Subcutaneous abdominal adipose tissue (tissue), 5 donors: ENCODE data around the gene RTP2.

ENCODE experiments used
- H3K27ac ChIP-seq: one replicate; pipeline ENCODE4 v1.7.0; 2013; ENCODE audit warnings: low read depth, mild to moderate bottlenecking, inconsistent platforms, low read length, moderate library complexity
- H3K27me3 ChIP-seq, 5 donors: one replicate each; pipeline ENCODE4 v1.7.0; 2013; ENCODE audit warnings: low read length in 5 of 5, inconsistent platforms in 1 of 5; ENCODE audit not compliant: control insufficient read depth in 5 of 5, insufficient read depth in 4 of 5
- H3K36me3 ChIP-seq, 5 donors: one replicate each; pipeline ENCODE4 v1.7.0; 2013; ENCODE audit warnings: low read length in 5 of 5; ENCODE audit not compliant: control insufficient read depth in 5 of 5, insufficient read depth in 5 of 5
- H3K4me1 ChIP-seq, 5 donors: one replicate each; pipeline ENCODE4 v1.7.0; 2013; ENCODE audit warnings: low read length in 5 of 5, mild to moderate bottlenecking in 3 of 5, moderate library complexity in 1 of 5; ENCODE audit not compliant: control insufficient read depth in 5 of 5, insufficient read depth in 5 of 5
- H3K4me3 ChIP-seq, 5 donors: one replicate each; pipeline ENCODE4 v1.7.0; 2013; ENCODE audit warnings: low read length in 5 of 5, low read depth in 1 of 5
- H3K9ac ChIP-seq, 5 donors: one replicate each; pipeline ENCODE4 v1.7.0; 2013; ENCODE audit warnings: low read length in 5 of 5, mild to moderate bottlenecking in 4 of 5, moderate library complexity in 3 of 5
- H3K9me3 ChIP-seq, 5 donors: one replicate each; pipeline ENCODE4 v1.7.0; 2013; ENCODE audit warnings: low read length in 5 of 5; ENCODE audit not compliant: control insufficient read depth in 5 of 5
- donor health status: healthy.
- donor health status: healthy.
- donor health status: healthy.
- donor health status: healthy.
- donor health status: healthy.

Gene RTP2

DNA sequence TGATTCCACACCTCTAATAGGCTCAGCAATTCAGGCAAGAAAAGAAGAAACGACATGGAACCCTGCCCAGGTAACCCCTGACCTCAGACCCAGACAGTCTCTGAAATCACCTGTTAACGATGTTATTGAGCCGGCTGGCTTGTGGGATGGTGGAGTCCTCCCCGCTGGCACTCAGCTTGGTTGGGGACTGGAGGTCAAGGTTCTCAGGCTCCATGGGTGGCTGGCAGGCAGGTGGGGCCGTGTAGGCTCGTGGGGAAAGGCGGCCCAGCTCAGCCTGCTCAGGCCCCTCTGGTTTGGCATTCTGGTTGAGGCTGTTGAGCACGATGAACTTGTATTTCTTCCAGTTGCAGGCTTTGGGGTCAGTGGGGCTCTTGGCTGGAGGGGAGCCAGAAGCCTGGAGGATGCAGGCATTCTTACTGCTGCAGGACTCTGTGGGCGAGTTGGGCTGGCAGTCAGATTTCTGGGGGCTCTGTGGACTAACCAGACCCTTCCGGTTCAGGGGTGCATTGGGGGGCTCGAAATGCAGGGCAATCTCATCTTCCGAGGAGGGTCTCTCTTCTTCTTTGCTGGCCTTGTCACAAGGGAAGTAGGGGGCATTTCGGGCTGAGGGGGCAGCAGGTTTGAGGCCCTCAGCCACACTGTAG is 26.7 kb upstream of the RTP2 start:
- Histone ChIP-seq H3K27me3 (no peaks in the 10 kb centered on the region), H3K9me3 (no peaks in the 10 kb centered on the region), H3K9ac (no peak overlapping the region), H3K36me3 (peaks cover 45 to 100% (median 99%) of the 10 kb centered on the region in 5 donors), H3K4me1 (peaks cover 0 to 32% (median 24%) of the 10 kb centered on the region in 5 donors), H3K27ac (peak overlapping the region; percentile 44), H3K4me3 (no peak overlapping the region)

DNA sequence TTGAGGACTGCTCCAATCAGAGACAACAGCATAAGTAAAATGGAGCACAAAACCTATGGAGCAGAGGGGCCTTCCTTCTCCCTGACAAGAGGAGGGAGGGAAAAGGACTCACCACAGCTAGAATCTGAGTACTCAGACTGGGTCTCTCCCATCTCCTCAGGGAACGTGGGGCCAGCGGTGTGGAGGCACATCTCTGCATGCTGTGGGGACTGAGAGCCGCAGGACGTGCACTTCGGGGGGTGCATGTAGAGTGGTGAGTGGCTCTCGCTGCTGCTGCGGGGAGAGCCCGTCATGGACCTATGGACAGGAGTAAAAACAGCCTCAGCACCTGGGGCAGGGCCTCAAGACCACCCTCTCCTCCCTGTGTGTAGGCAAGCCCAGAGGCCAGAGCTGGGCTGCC is 25.9 kb upstream of the RTP2 start:
- Histone ChIP-seq H3K36me3 (peaks cover 52 to 100% (median 99%) of the 10 kb centered on the region in 5 donors), H3K27ac (peak overlapping the region; percentile 44), H3K9me3 (no peaks in the 10 kb centered on the region), H3K4me3 (no peak overlapping the region), H3K9ac (no peak overlapping the region), H3K27me3 (no peaks in the 10 kb centered on the region), H3K4me1 (peaks cover 0 to 32% (median 24%) of the 10 kb centered on the region in 5 donors)

DNA sequence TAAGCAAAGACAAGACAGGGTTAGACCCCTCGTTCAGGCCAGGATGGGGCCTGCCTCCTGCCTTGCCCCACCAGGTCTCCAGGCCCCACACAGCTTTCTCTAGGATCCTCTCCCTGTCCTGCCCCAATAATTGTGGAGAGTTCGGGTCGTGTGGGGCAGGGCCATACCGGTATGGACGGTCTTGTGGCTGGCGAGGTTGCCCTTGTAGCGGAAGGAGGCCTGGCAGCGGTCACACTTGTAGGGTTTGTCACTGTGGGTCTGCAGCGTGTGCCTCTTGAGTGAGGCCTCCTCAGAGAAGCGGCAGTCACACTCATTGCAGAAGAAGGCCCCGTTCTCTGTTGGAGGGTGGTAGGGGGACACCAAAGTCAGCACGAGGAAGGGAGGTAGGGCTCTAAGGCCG is 24.2 kb upstream of the RTP2 start:
- Histone ChIP-seq H3K4me1 (peaks cover 0 to 29% (median 24%) of the 10 kb centered on the region in 5 donors), H3K9ac (peak overlapping the region in 2 of 5 donors; percentile 7 to 11), H3K27me3 (no peaks in the 10 kb centered on the region), H3K36me3 (peaks cover 52 to 97% (median 96%) of the 10 kb centered on the region in 5 donors), H3K27ac (peak overlapping the region; percentile 46), H3K9me3 (no peaks in the 10 kb centered on the region), H3K4me3 (no peak overlapping the region)

DNA sequence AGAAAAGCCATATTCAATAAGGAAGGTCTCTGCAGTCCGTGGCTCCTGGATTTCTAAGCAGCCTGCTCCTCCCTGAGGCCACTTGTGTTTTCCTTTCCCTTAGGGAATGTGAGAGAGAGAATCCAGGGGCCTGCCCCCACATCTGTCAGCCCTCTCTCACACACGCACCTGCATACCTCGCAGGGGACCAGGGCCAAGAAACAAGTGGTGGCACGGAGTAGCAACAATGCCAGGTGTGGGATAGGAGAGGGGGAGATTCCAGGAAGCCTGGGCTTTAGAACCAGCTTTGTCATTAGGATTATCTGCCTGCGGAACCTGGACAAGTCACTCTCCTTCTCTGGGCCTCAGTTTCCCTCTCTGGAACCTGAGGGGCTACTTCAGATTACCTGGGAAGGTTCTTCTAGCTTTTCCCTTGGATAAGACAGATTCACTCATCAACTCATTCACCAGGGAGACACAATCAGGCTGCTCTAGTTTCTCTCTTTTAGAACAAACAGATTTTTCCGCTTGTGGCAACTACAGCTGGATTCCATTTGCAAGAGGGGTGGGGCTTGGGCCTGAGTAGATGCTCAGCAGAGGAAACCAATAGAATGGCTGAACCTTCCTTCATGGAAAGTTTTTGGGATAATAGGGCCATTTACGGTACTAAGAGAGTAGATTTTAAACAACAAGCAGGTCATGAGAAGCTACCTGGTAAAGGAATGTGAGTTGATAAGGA is 23.5 kb upstream of the RTP2 start:
- peaks cover 0 to 29% (median 24%) of the 10 kb centered on the region in 5 donors for H3K4me1 ChIP-seq
- peak overlapping the region; percentile 46 for H3K27ac ChIP-seq
- no peaks in the 10 kb centered on the region for H3K27me3 ChIP-seq
- no peak overlapping the region for H3K9ac ChIP-seq
- H3K9me3 ChIP-seq = no peaks in the 10 kb centered on the region
- no peak overlapping the region for H3K4me3 ChIP-seq
- H3K36me3 ChIP-seq = peaks cover 49 to 97% (median 95%) of the 10 kb centered on the region in 5 donors

DNA sequence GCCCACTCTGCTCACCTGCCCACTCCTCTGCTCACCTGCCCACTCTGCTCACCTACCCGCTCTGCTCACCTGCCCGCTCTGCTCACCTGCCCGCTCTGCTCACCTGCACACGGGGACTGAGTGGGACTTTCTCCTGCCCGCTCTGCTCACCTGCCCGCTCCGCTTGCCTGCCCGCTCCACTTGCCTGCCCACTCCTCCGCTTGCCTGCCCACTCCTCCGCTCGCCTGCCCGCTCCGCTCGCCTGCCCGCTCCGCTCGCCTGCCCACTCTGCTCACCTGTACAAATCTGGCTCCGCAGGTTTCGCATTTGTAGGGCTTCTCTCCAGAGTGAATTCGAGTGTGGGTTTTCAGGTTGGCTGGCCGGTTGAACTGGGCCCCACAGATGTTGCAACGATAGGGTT is 22.9 kb upstream of the RTP2 start:
- H3K4me1 ChIP-seq = peaks cover 0 to 30% (median 24%) of the 10 kb centered on the region in 5 donors
- H3K4me3 ChIP-seq = no peak overlapping the region
- peak overlapping the region; percentile 46 for H3K27ac ChIP-seq
- H3K9ac ChIP-seq = no peak overlapping the region
- peaks cover 43 to 96% (median 94%) of the 10 kb centered on the region in 5 donors for H3K36me3 ChIP-seq
- H3K9me3 ChIP-seq = no peaks in the 10 kb centered on the region
- no peaks in the 10 kb centered on the region for H3K27me3 ChIP-seq

DNA sequence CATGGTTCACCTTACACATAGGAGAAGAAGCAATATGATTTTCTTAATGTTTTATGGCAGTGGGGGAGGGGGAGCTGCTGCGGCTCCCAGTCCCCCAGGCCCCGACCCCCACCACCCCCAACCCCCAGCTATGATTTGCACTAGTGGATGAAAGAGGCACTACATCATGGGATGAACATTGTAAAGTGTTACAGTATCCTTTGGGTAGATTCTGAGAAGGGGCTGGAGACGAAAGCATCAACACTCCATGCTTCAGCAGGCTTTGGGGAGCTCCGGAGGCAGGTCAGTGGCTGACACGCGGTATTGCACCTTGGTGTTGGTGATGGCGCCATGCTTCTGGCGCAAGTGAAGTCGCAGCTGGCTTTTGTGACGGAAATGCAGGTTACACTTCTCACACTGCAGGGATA is 19.9 kb upstream of the RTP2 start:
- H3K27ac ChIP-seq = no peak overlapping the region
- H3K27me3 ChIP-seq = no peaks in the 10 kb centered on the region
- H3K36me3 ChIP-seq = peaks cover 33 to 69% (median 64%) of the 10 kb centered on the region in 5 donors

DNA sequence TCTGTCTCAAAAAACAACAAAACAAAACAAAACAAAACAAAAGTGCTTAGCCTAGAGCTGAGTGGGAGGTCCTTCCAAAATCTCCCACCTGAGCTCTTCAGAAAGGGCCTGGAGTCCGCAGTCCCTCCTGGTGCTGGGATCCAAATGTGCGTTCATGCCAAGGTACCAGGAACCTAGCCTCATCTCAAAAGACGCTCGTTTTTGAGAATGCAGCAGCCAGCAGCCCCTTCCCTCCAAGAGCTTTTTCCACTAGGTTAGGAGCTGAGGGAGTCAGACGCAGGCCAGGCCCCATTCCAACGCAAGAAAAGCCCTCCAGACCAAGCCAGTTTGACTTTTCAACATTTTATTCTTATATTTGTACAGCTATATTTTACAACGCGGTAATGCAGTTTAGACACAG is 18.7 kb upstream of the RTP2 start:
- Histone ChIP-seq H3K9ac (no peak overlapping the region), H3K4me3 (no peak overlapping the region), H3K4me1 (peaks cover 0 to 10% (median 0%) of the 10 kb centered on the region in 5 donors), H3K27me3 (no peaks in the 10 kb centered on the region), H3K36me3 (peaks cover 26 to 58% (median 52%) of the 10 kb centered on the region in 5 donors), H3K9me3 (no peaks in the 10 kb centered on the region), H3K27ac (no peak overlapping the region)

More for the DNA sequence above, 19.9 kb upstream of the RTP2 start:
- Histone ChIP-seq H3K9me3 (no peaks in the 10 kb centered on the region), H3K9ac (no peak overlapping the region), H3K4me1 (peaks cover 0 to 10% (median 0%) of the 10 kb centered on the region in 5 donors), H3K4me3 (no peak overlapping the region)

DNA sequence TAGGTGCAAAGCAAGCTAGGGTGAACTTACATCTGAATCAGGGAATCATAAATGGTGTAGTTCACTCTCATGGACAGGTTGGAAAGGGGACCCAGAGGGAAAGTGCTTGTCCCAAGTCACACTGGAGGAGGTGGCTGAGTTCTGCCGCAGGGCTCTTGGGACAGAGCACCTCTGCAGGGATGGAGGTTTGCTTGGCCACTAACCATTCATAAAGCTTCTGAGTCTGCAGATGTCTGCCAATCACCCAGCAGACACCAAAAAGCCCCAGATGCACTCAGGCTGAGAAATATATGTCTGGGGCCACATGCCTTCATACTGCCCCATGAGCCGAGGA is 17.9 kb upstream of the RTP2 start:
- no peaks in the 10 kb centered on the region for H3K9me3 ChIP-seq

DNA sequence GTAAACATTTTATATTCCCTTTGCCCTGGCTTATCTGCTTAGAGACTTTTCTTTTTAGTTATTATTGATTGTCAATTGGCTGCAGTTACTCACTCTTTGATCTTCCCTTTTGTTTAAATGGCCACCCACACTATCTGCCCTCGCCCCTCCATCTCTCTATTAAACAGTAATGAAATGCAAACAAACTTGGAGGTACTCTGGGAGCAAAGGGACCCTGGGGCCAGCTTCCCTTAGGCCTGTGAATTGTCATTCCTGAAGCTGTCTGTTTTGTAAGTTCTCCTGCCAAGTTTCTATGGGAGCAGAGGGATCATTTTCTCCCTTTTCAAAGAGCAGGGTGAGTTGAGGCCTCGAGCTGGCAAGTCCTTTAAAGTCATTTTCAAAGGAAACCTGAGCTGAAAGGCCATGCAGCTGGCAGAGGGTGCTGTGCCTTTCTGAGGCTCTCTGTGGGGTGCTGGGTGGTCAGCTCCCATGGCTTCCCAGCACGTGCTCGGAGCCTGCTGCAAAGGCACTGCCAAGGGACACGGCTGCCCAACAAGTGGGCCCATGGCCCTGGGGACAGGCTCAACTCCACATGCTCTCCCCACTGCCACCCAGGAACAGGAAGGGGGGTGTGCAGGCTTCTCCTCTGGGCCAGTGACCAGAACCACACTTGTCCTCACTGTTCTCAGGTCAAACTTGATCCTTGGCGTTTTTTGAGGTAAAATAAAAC is 17.4 kb upstream of the RTP2 start:
- H3K27ac ChIP-seq = peak overlapping the region; percentile 2

More for the DNA sequence above, 17.9 kb upstream of the RTP2 start:
- no peaks in the 10 kb centered on the region for H3K27me3 ChIP-seq
- peaks cover 0 to 10% (median 0%) of the 10 kb centered on the region in 5 donors for H3K4me1 ChIP-seq
- H3K4me3 ChIP-seq = no peak overlapping the region
- H3K27ac ChIP-seq = peak overlapping the region; percentile 2
- peak overlapping the region in 1 of 5 donors; percentile 8 for H3K9ac ChIP-seq
- H3K36me3 ChIP-seq = peaks cover 24 to 50% (median 44%) of the 10 kb centered on the region in 5 donors

DNA sequence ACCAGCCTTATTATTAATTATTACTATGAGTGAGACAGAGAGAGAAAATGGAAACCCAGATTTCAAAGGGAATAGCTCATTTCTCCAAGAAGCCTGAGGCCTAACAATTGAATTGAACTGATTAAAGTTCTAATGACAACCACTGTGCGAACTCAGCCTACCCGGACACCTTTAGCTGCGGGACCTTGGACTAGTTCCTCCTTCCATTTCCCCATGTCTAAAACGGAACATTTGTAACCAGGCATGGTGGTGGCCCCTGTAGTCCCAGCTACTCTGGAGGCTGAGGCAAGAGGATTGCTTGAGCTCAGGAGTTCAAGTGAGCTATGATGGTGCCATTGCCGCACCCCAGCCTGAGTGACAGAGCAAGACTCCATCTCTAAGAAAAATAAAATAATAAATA is 16.4 kb upstream of the RTP2 start:
- H3K36me3 ChIP-seq = peaks cover 17 to 35% (median 29%) of the 10 kb centered on the region in 5 donors
- H3K4me3 ChIP-seq = no peak overlapping the region
- H3K27ac ChIP-seq = no peak overlapping the region
- H3K9ac ChIP-seq = no peak overlapping the region
- H3K27me3 ChIP-seq = no peaks in the 10 kb centered on the region
- peaks cover 0 to 10% (median under 1%) of the 10 kb centered on the region in 5 donors for H3K4me1 ChIP-seq
- H3K9me3 ChIP-seq = no peaks in the 10 kb centered on the region

More for the DNA sequence above, 17.4 kb upstream of the RTP2 start:
- H3K4me3 ChIP-seq = no peak overlapping the region
- H3K36me3 ChIP-seq = peaks cover 24 to 45% (median 39%) of the 10 kb centered on the region in 5 donors
- H3K27me3 ChIP-seq = no peaks in the 10 kb centered on the region
- H3K4me1 ChIP-seq = peaks cover 0 to 10% (median 0%) of the 10 kb centered on the region in 5 donors
- H3K9me3 ChIP-seq = no peaks in the 10 kb centered on the region
- H3K9ac ChIP-seq = no peak overlapping the region
